ENCODE measurements around the gene CSTPP1. TPM values are rescaled to one million over a fixed set of nuclear protein-coding genes. Genes with fewer than 3 reads are reported as not detected.
"Not testable (repeated sequence)": the region's sequence is repeated elsewhere in the genome, so short reads cannot be mapped to it uniquely, and the experiment has no call there.

The CSTPP1 gene
- polyA plus RNA-seq, 1 donor, result 21.2 TPM

DNA sequence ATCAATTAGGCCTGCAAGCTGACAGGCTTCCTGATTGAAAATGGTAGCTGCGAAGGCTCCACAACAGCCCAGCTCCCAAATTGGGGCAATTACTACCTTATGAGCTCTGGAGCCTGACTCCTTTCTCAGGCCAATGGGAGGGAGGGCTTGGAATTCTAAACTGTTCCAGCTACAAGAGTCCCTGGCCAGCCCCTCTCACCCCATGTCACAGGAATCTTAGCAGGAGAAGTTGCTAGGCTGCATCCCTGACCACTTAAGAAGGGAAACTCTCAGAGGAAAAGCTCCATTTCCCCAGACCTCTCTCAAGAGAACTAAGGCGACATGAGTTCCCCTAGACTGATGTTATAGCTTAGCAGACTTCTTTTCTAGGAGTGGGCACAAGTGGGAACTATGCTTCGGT, 23.1 kb upstream of the CSTPP1 start:
- DNase-seq, result no peak

- DNase-seq, result no peak
Observed at GRCh38 chr11:46914363-46914762, 22.2 kb upstream of the CSTPP1 start.

DNA sequence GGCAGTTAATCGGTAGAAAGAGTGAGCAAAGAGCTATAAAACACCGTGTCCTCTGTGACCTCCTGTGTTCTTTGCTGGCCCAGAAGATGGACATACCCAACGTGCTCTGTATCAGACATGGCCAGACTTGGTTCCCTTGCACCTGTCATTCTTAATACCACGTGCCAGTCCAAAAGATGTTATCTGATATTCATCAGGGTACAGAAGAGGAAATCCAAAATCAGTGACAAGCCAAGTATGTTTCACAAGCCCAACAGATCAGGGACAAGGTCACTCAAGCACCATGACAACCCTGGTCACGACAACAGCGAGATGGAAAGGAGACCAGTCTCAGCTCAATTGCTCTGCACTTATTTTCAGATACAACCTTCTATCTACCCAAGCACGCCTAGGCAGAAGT, 21.7 kb upstream of the CSTPP1 start:
- DNase-seq, result no peak

GRCh38 chr11:46916286-46917108, 20.1 kb upstream of the CSTPP1 start:
- DNase-seq, result peak; percentile 70

GRCh38 chr11:46917109-46917761, 19.3 kb upstream of the CSTPP1 start:
- DNase-seq, result no peak

- no peak for DNase-seq
Observed at GRCh38 chr11:46917762-46918082, 18.8 kb upstream of the CSTPP1 start.

DNA sequence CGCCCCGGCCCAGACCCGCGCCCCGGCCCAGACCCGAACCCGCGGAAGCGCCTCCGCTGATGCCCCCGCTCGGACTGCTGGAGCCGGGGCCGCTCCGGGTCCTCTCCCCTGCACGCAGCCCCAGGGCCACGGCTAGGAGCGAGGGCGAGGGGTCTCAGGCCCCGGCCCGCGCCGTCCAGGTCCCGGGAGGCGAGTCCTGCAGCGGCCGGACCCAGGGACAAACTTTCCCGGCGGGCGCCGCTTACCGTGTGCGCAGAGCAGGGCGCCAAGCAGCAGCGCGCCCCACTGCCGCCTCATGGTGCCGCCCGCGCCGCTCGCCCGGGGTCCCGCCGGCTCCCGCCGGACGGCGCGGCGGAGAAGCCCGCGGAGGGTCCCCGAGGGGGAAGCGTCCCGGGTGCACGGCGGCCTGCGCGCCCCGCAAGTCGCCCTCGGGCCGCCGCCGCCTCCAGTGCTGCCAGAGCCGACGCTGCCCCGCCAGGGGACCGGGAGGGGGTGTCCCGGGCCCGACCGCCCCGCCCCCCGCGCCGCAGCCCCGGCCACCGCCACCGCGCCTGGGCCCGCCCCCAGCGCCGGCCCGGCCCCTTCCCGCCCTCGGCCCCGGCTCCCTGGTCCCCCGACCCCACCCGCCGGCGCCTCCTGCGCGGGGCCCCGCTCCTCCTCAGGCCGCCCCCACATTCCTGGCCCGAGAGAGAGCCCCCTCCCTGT, 18.3 kb upstream of the CSTPP1 start, which contains the start of gene LRP4:
TSS of gene LRP4 (minus strand) at position 468 of the 705 bp plus-strand sequence. CDS start at position 297, 171 bp downstream.
- no peak for DNase-seq

DNA sequence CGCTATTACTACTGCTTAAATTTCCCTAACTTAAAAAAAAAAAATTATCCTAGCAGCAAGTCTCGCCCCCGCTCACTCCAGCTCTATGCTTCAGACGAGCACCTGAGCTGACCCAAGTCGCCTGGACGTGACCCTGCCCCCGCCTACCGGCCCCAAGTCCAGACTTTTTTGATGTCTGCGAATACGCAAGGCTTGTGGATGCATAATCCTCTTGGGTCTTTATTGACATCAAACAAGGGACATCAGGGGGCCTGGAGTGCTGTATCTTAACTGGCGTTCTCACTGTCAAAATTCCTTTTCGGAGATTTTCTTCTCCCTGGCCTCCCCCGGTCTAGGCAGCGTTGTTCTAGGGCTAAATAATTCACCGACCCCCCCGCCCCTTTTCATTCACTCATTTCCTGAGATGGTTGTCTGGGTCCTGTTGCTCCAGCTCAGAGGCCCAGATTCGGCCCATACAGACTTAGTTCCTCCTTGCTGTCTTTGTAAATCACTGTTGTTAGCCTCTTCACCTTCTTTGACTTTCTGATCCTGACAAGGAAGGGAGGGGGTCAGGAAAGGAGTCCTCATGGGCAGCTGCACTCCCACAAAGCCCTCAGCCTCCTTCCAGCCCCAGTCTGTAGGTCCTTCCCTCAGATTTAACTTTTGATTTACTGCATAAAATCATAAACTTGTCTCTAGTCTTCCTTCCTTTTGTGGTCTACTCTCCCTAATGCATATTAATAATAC, 17.6 kb upstream of the CSTPP1 start:
- DNase-seq, result no peak

DNA sequence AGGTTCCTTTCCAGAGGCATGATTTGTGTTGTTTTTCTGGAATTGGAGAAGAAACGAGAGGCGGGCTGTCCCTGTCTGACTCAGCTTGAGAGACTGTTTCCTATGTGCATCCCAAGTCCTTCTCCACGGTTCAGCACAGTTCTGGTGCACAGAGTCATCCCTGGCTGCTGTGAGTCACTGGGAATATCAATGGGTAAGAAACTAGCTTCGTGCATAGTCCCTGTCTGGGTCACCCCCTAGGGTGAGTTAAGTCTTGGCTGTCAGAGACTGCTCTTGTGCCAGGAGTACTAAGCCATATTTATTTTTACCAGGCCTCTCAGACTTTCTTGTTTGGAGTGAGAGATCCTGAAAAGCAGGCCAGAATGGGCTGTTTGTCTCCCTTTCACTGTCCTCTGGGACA, 15.8 kb upstream of the CSTPP1 start:
- DNase-seq, result no peak

DNA sequence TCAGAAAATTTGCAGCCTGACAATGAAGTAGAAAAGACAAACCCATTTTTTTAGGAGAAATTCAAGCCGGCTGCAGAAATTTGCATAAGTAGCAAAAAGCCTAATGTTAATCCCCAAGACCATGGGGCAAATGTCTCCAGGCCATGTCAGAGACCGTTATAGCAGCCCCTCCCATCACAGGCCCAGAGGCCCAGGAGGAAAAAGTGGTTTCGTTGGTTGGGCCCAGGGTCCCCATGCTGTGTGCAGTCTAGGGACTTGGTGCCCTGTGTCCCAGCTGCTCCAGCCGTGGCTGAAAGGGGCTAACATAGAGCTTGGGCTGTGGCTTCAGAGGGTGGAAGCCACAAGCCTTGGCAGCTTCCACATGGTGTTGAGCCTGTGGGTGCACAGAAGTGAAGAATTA, 8.6 kb upstream of the CSTPP1 start:
- not testable (repeated sequence) for DNase-seq

DNA sequence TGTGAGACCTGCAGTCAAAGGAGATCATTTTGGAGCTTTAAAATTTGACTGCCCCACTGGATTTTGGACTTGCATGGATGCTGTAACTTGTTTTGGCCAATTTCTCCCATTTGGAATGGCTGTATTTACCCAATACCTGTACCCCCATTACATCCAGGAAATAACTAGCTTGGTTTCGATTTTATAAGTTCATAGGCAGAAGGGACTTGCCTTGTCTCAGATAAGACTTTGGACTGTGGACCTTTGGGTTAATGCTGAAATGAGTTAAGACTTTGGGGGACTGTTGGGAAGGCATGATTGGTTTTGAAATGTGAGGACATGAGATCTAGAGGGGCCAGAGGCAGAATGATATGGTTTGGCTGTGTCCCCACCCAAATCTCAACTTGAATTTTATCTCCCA, 7.9 kb upstream of the CSTPP1 start:
- DNase-seq, result not testable (repeated sequence)

DNA sequence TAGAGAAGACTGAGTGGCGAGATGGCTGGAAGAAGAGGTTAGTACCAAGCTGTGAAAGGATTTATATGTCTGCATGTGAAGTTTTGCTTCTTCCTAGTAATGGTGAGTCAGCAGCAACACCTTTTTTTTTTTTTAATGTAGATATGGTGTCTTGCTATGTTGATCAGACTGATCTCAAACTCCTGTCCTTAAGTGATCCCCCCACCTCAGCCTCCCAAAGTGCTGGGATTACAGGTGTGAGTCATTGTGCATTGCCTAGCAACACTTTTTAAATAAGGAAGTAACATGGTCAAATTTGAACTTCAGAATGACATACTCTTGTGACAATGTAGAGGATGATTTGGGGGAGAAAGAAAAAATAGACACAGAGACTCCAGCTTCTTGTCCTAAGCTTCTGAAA, 6.5 kb upstream of the CSTPP1 start:
- DNase-seq, result no peak

DNA sequence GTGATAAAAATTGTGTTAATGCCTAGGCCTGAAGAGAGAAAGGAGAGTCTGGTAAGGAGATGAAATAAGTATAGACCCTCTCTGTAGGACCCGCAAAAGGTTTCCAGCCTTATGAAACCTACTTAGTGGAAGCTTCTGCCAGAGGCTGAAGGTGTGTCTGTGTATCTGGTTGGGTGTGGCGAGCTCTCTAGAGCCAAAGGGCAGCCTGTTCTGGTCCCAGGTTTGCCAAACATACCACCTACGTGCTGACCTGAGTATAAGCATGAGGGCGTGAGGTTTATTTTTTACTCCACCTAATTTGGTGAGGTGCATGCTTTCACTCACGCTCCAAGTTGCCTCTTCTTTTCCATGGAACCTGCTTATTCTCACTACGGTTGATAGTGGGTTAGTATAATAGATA, 5.6 kb downstream of the CSTPP1 start:
- no peak for DNase-seq

GRCh38 chr11:46944356-46945075, 8.0 kb downstream of the CSTPP1 start:
- DNase-seq, result no peak

DNA sequence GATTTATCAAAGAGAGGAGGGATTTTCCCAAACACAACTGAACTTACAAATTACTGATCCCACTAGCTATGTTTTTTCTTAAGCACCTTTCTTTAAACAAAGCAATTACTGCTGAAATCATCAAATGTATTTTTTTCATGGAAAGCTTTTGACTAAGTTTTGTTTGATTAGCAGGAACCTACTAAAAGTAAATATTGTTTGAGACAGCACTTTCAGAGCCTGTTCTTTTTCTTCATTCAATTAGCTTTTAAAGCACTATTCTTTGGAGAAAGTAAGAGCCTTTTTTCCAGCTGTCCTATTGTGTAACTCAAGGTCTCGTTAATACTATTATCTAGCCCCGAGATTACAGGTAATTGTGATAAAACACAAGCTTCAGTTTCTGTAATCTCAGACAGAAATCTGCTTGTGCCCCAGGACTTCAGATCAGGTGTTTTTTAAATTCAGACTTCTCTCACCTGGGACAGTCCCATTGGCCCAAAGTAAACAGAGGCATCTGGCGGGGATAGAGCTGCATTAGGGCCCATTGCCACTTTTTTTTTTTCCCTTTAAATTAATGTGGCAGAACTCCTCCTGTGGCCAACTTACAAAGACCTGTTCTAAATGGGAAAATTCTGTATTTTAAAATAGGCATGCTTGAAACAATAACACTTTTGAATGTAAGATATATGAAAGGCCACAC, 11.0 kb downstream of the CSTPP1 start:
- no peak for DNase-seq

GRCh38 chr11:46948378-46949131, 12.0 kb downstream of the CSTPP1 start:
- DNase-seq, result no peak

DNA sequence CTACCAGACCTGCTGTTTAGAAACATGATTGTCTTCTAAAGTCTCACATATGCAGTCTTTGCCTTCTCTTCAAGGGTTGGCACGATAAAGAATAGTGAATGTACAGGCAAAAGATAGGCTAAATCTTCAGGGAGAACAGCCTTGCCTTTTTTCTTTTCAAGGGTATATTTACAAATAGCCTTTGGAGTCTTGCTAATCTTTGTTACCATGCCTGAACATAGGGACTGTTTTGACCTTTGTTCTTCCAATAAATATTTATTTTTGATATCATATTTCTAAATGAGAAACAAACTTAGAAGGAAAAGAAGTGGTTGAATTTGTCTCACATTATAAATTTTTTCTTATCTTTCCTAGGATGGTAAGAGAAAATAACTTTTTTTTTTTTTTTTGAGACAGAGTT, 12.7 kb downstream of the CSTPP1 start:
- DNase-seq, result no peak

DNA sequence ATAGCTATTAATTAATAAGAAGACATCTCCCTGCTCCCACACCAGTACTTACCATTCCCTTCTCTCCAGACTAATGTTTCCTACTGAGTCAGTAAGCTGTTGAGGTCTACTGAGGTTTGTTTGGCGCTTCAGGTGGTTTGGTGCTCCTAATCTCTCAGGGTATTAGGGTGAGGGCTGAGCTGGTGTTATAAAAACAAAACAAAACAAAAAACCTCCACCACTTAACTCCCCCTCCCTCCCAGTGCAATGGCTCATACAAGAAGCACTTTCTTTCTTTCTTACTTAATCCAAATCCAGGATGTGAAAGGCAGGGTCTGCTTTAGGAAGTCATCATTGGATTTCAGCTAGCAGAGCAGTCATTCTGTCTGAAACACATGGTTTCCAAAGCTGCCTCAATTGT, 15.3 kb downstream of the CSTPP1 start:
- no peak for DNase-seq

- DNase-seq, result no peak
Observed at GRCh38 chr11:46952553-46952952, 16.0 kb downstream of the CSTPP1 start.

DNA sequence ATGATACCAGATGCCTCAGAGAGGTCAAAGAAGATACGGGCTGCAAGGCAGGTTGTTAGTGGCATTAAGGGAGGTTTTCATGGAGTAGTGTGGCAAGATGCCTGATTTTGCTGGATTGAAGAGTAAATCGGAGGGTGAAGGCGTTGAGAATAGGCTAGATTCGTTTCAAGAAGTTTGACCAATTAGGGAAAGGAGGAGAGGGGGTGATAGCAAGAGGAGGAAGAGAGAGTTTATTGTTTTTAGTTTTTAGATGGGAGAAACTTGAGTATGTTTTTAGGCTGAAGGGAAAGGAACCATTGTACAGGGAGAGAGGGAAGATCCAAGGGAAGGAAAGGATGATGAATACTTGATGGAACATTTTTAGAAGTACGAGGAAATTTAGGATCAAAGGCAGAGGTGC, 16.5 kb downstream of the CSTPP1 start:
- no peak for DNase-seq

DNA sequence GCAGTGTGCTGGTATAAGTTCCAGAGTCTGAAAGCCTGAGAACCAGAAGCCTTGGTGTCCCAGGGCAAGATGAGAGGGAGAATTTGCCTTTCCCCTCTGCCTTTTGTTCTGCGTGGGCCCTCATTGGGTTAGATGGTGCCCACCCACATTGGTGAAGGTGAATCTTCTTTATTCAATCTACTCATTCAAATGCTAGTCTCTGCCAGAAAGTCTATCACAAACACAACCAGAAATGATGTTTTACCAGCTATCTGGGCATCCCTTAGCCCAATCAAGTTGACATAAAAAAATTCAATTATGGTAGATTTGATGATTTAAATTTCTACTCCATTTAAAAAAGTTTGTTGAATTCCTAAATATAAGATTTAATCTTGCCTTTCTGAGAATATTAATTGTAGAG, 22.2 kb downstream of the CSTPP1 start:
- DNase-seq, result no peak

Measured in hindlimb muscle (tissue), 1 donor.